ENCODE data around the gene TRHDE.

The TRHDE gene

GRCh38 chr12:72323881-72324280 lies 51.7 kb downstream of the TRHDE start:
- DNase-seq, result no peak

- DNase-seq, result no peak
Measured at GRCh38 chr12:72330301-72330700, 58.1 kb downstream of the TRHDE start.

GRCh38 chr12:72330784-72331183 lies 58.6 kb downstream of the TRHDE start:
- no peak for DNase-seq

GRCh38 chr12:72337382-72337781 lies 65.2 kb downstream of the TRHDE start:
- no peak for DNase-seq

GRCh38 chr12:72337946-72338345 lies 65.8 kb downstream of the TRHDE start:
- no peak for DNase-seq

- no peak for DNase-seq
Measured at GRCh38 chr12:72338437-72338836, 66.3 kb downstream of the TRHDE start.

- DNase-seq, result no peak
Measured at GRCh38 chr12:72346363-72346944, 74.3 kb downstream of the TRHDE start.

GRCh38 chr12:72349491-72349890 lies 77.3 kb downstream of the TRHDE start:
- no peak for DNase-seq

GRCh38 chr12:72359416-72359815 lies 87.2 kb downstream of the TRHDE start:
- no peak for DNase-seq

- DNase-seq, result no peak
Measured at GRCh38 chr12:72365151-72365550, 93.0 kb downstream of the TRHDE start.

GRCh38 chr12:72366255-72366654 lies 94.1 kb downstream of the TRHDE start:
- no peak for DNase-seq

GRCh38 chr12:72368298-72368697 lies 96.1 kb downstream of the TRHDE start:
- no peak for DNase-seq

GRCh38 chr12:72368719-72369422 lies 96.7 kb downstream of the TRHDE start:
- DNase-seq, result no peak

GRCh38 chr12:72369423-72369959 lies 97.3 kb downstream of the TRHDE start:
- DNase-seq, result no peak

- DNase-seq, result no peak
Measured at GRCh38 chr12:72380441-72380840, 108.3 kb downstream of the TRHDE start.

- no peak for DNase-seq
Measured at GRCh38 chr12:72388322-72388721, 116.2 kb downstream of the TRHDE start.

- DNase-seq, result no peak
Measured at GRCh38 chr12:72390146-72390545, 118.0 kb downstream of the TRHDE start.

- DNase-seq, result no peak
Measured at GRCh38 chr12:72406111-72406510, 133.9 kb downstream of the TRHDE start.

- DNase-seq, result no peak
Measured at GRCh38 chr12:72432037-72432604, 160.0 kb downstream of the TRHDE start.

GRCh38 chr12:72433298-72433697 lies 161.1 kb downstream of the TRHDE start:
- DNase-seq, result no peak

- DNase-seq, result no peak
Measured at GRCh38 chr12:72434999-72435398, 162.8 kb downstream of the TRHDE start.

- DNase-seq, result no peak
Measured at GRCh38 chr12:72442217-72442616, 170.0 kb downstream of the TRHDE start.

GRCh38 chr12:72444125-72444524 lies 172.0 kb downstream of the TRHDE start:
- DNase-seq, result no peak

- no peak for DNase-seq
Measured at GRCh38 chr12:72444566-72444965, 172.4 kb downstream of the TRHDE start.

All from DMS79 (cell line).